ENCODE data around the gene TEX19. TPM values are rescaled to one million over a fixed set of nuclear protein-coding genes. Genes with fewer than 3 reads are reported as not detected.

TEX19 gene
- polyA plus RNA-seq (ENCODE audit: insufficient read length in 3 of 3) = not detected

- DNase-seq (ENCODE audit: low read depth in 3 of 3, low spot score in 2 of 3) = no peak
Measured at GRCh38 chr17:82358465-82359350, at the start of gene TEX19. Gene TEX19 (plus strand): TSS chr17:82359247. CDS start chr17:82362151, 2,904 bp downstream.

- no peak for DNase-seq (ENCODE audit: low read depth in 3 of 3, low spot score in 2 of 3)
Measured at GRCh38 chr17:82309656-82310570, 49.1 kb upstream of the TEX19 start.

GRCh38 chr17:82310877-82311276, 48.2 kb upstream of the TEX19 start:
- DNase-seq (ENCODE audit: low read depth in 3 of 3, low spot score in 2 of 3) = no peak

- DNase-seq (ENCODE audit: low read depth in 3 of 3, low spot score in 2 of 3) = no peak
Measured at GRCh38 chr17:82311971-82312370, 47.1 kb upstream of the TEX19 start.

- no peak for DNase-seq (ENCODE audit: low read depth in 3 of 3, low spot score in 2 of 3)
Measured at GRCh38 chr17:82313195-82314011, 45.6 kb upstream of the TEX19 start.

GRCh38 chr17:82314012-82314726, 44.9 kb upstream of the TEX19 start:
- no peak for DNase-seq (ENCODE audit: low read depth in 3 of 3, low spot score in 2 of 3)

GRCh38 chr17:82314727-82315605, 44.1 kb upstream of the TEX19 start:
- no peak for DNase-seq (ENCODE audit: low read depth in 3 of 3, low spot score in 2 of 3)

- DNase-seq (ENCODE audit: low read depth in 3 of 3, low spot score in 2 of 3) = no peak
Measured at GRCh38 chr17:82315703-82316358, 43.2 kb upstream of the TEX19 start.

- DNase-seq (ENCODE audit: low read depth in 3 of 3, low spot score in 2 of 3) = no peak
Measured at GRCh38 chr17:82316651-82317393, 42.2 kb upstream of the TEX19 start.

- DNase-seq (ENCODE audit: low read depth in 3 of 3, low spot score in 2 of 3) = no peak
Measured at GRCh38 chr17:82317394-82318168, 41.5 kb upstream of the TEX19 start, which contains the start of gene CD7. Gene CD7 (minus strand): TSS chr17:82317608. CDS start chr17:82317495, 113 bp downstream.

GRCh38 chr17:82318169-82318498, 40.9 kb upstream of the TEX19 start:
- DNase-seq (ENCODE audit: low read depth in 3 of 3, low spot score in 2 of 3) = no peak

GRCh38 chr17:82318772-82319606, 40.1 kb upstream of the TEX19 start:
- no peak for DNase-seq (ENCODE audit: low read depth in 3 of 3, low spot score in 2 of 3)

GRCh38 chr17:82319619-82320062, 39.4 kb upstream of the TEX19 start:
- DNase-seq (ENCODE audit: low read depth in 3 of 3, low spot score in 2 of 3) = no peak

GRCh38 chr17:82320140-82320840, 38.8 kb upstream of the TEX19 start:
- no peak for DNase-seq (ENCODE audit: low read depth in 3 of 3, low spot score in 2 of 3)

Measured in right renal cortex interstitium (tissue), 3 donors.